OCI-LY3 (cell line): Measurements from ENCODE around the gene ESYT2.

Experiments
- H2AFZ ChIP-seq: fragments of 200-600, 300-600 bp; shearing (Covaris generic); 2 replicates; pipeline ENCODE4 v1.6.0; 2014; ENCODE audit warnings: antibody characterized with exemption, low read depth, low read length
- H3K27ac ChIP-seq: fragments of 200-600, 300-600 bp; sonication (generic); 2 replicates; pipeline ENCODE4 v1.5.1; 2014; ENCODE audit warnings: mild to moderate bottlenecking, low read length, moderate library complexity, mixed read lengths
- H3K27me3 ChIP-seq: fragments of 200-600, 300-600 bp; sonication (generic); 2 replicates; pipeline ENCODE4 v1.6.1; 2014; ENCODE audit warnings: low read depth, low read length, mixed read lengths
- H3K36me3 ChIP-seq: fragments of 200-600, 300-600 bp; sonication (generic); replicated peaks from 2 replicates; pipeline ENCODE3; 2014; ENCODE audit warnings: low read depth, low read length, mixed read lengths
- H3K4me1 ChIP-seq: fragments of 300-600, 200-600 bp; sonication (generic); 2 replicates; pipeline ENCODE4 v1.6.1; 2014; ENCODE audit warnings: low read length, mixed read lengths
- H3K4me2 ChIP-seq: fragments of 200-600, 300-600 bp; sonication (generic); 2 replicates; pipeline ENCODE4 v1.6.1; 2014; ENCODE audit warnings: low read length, mixed read lengths
- H3K4me3 ChIP-seq: fragments of 300-600, 200-600 bp; sonication (generic); 2 replicates; pipeline ENCODE4 v1.5.1; 2014; ENCODE audit warnings: antibody characterized with exemption, mild to moderate bottlenecking, low read length, moderate library complexity
- H3K79me2 ChIP-seq: fragments of 300-600, 200-600 bp; shearing (Covaris generic); 2 replicates; pipeline ENCODE4 v1.6.1; 2014; ENCODE audit warnings: mild to moderate bottlenecking, low read length, mixed read lengths
- H3K9ac ChIP-seq: fragments of 300-600, 200-600 bp; shearing (Covaris generic); 2 replicates; pipeline ENCODE4 v1.6.0; 2014; ENCODE audit warnings: mild to moderate bottlenecking, low read length, moderate library complexity
- H3K9me3 ChIP-seq: fragments of 200-600, 300-600 bp; shearing (Covaris generic); 2 replicates; pipeline ENCODE4 v1.6.1; 2014; ENCODE audit warnings: low read length, mixed read lengths; ENCODE audit not compliant: insufficient read depth
- H4K20me1 ChIP-seq: fragments of 200-600, 300-600 bp; sonication (generic); 2 replicates; pipeline ENCODE4 v1.6.1; 2016; ENCODE audit warnings: low read length, mixed read lengths; ENCODE audit not compliant: insufficient read depth
- EZH2phosphoT487 ChIP-seq: fragments of 200-600 bp; shearing (Covaris generic); IDR thresholded peaks from 2 replicates; pipeline ENCODE4 v1.6.1; 2018; ENCODE audit warnings: antibody characterized with exemption, mixed run types, low read depth
- TF ChIP-seq, protein P1 (sequence below): fragments of 200-600, 300-600 bp; sonication (generic); IDR thresholded peaks from 2 replicates; pipeline ENCODE4 v1.5.1; 2014; ENCODE audit warnings: antibody characterized with exemption, low read length, low read depth

The ESYT2 gene

GRCh38 chr7:158761945-158762344 is 67.4 kb downstream of the ESYT2 start:
- H2AFZ ChIP-seq: no peak overlapping the region
- peaks cover 21% of the 10 kb centered on the region for H3K36me3 ChIP-seq
- no peak for TF ChIP-seq EZH2phosphoT487
- TF ChIP-seq, protein P1, sequence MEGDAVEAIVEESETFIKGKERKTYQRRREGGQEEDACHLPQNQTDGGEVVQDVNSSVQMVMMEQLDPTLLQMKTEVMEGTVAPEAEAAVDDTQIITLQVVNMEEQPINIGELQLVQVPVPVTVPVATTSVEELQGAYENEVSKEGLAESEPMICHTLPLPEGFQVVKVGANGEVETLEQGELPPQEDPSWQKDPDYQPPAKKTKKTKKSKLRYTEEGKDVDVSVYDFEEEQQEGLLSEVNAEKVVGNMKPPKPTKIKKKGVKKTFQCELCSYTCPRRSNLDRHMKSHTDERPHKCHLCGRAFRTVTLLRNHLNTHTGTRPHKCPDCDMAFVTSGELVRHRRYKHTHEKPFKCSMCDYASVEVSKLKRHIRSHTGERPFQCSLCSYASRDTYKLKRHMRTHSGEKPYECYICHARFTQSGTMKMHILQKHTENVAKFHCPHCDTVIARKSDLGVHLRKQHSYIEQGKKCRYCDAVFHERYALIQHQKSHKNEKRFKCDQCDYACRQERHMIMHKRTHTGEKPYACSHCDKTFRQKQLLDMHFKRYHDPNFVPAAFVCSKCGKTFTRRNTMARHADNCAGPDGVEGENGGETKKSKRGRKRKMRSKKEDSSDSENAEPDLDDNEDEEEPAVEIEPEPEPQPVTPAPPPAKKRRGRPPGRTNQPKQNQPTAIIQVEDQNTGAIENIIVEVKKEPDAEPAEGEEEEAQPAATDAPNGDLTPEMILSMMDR: no peak
- H3K4me2 ChIP-seq: no peak overlapping the region
- H3K4me3 ChIP-seq: no peak overlapping the region
- H3K27me3 ChIP-seq: no peaks in the 10 kb centered on the region
- no peaks in the 10 kb centered on the region for H4K20me1 ChIP-seq
- H3K4me1 ChIP-seq: no peaks in the 10 kb centered on the region
- no peak overlapping the region for H3K9ac ChIP-seq
- no peaks in the 10 kb centered on the region for H3K9me3 ChIP-seq
- H3K27ac ChIP-seq: no peak overlapping the region
- no peaks in the 10 kb centered on the region for H3K79me2 ChIP-seq

- H3K9me3 ChIP-seq: no peaks in the 10 kb centered on the region
- TF ChIP-seq, protein P1: peak; percentile 20
- no peak for TF ChIP-seq EZH2phosphoT487
- peaks cover 21% of the 10 kb centered on the region for H3K36me3 ChIP-seq
- H3K9ac ChIP-seq: no peak overlapping the region
- no peaks in the 10 kb centered on the region for H3K79me2 ChIP-seq
- no peak overlapping the region for H2AFZ ChIP-seq
- H3K4me1 ChIP-seq: no peaks in the 10 kb centered on the region
- H3K4me2 ChIP-seq: no peak overlapping the region
- no peak overlapping the region for H3K4me3 ChIP-seq
- no peak overlapping the region for H3K27ac ChIP-seq
- H3K27me3 ChIP-seq: no peaks in the 10 kb centered on the region
- H4K20me1 ChIP-seq: no peaks in the 10 kb centered on the region
Observed at GRCh38 chr7:158760936-158761335, 68.4 kb downstream of the ESYT2 start.

- TF ChIP-seq EZH2phosphoT487: no peak
- TF ChIP-seq, protein P1: no peak
- H3K36me3 ChIP-seq: peaks cover 21% of the 10 kb centered on the region
Observed at GRCh38 chr7:158760445-158760764, 68.9 kb downstream of the ESYT2 start.

GRCh38 chr7:158759749-158760444 is 69.4 kb downstream of the ESYT2 start:
- Histone ChIP-seq H2AFZ (no peak overlapping the region), H3K36me3 (peaks cover 21% of the 10 kb centered on the region), H3K27ac (no peak overlapping the region), H3K4me1 (no peaks in the 10 kb centered on the region), H3K4me3 (no peak overlapping the region), H3K79me2 (no peaks in the 10 kb centered on the region), H4K20me1 (no peaks in the 10 kb centered on the region), H3K4me2 (no peak overlapping the region), H3K9ac (no peak overlapping the region), H3K27me3 (no peaks in the 10 kb centered on the region), H3K9me3 (no peaks in the 10 kb centered on the region)
- TF ChIP-seq EZH2phosphoT487: no peak
- TF ChIP-seq, protein P1: no peak

More at GRCh38 chr7:158760445-158760764, 68.9 kb downstream of the ESYT2 start:
- no peak overlapping the region for H3K9ac ChIP-seq
- H2AFZ ChIP-seq: no peak overlapping the region
- H3K4me1 ChIP-seq: no peaks in the 10 kb centered on the region
- H3K4me3 ChIP-seq: no peak overlapping the region
- H3K27ac ChIP-seq: no peak overlapping the region
- no peak overlapping the region for H3K4me2 ChIP-seq
- no peaks in the 10 kb centered on the region for H3K79me2 ChIP-seq
- no peaks in the 10 kb centered on the region for H3K9me3 ChIP-seq
- H3K27me3 ChIP-seq: no peaks in the 10 kb centered on the region
- no peaks in the 10 kb centered on the region for H4K20me1 ChIP-seq
